ENCODE data around the gene KSR1.

DNA sequence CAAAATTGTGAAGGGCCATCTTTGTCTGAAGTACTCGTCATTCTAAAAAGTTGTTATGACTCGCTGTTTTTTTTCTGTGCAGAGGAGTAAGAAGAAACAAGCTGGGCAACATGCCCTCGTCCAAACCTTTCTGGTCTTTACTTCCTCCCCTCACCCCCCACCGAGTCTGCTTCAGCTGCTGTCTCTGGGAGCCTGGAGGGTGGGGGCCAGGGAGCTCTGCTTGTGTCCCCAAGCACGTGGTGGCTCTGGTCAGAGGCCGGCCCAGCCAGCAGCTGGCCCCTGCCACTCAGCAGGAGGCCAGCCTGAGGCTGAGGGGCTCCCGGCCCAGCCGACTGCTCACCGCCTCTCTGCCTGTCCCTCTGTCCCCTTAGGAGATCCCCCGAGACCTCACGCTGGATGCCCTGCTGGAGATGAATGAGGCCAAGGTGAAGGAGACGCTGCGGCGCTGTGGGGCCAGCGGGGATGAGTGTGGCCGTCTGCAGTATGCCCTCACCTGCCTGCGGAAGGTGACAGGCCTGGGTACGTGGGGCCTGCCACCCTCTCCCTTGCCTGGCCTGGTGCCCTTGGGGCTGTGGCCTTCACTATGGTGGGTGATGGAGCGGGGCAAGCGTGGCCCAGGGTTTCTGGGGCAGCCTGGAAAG lies 121.0 kb downstream of the KSR1 start:
- TF ChIP-seq, protein P1, sequence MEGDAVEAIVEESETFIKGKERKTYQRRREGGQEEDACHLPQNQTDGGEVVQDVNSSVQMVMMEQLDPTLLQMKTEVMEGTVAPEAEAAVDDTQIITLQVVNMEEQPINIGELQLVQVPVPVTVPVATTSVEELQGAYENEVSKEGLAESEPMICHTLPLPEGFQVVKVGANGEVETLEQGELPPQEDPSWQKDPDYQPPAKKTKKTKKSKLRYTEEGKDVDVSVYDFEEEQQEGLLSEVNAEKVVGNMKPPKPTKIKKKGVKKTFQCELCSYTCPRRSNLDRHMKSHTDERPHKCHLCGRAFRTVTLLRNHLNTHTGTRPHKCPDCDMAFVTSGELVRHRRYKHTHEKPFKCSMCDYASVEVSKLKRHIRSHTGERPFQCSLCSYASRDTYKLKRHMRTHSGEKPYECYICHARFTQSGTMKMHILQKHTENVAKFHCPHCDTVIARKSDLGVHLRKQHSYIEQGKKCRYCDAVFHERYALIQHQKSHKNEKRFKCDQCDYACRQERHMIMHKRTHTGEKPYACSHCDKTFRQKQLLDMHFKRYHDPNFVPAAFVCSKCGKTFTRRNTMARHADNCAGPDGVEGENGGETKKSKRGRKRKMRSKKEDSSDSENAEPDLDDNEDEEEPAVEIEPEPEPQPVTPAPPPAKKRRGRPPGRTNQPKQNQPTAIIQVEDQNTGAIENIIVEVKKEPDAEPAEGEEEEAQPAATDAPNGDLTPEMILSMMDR (IDR thresholded peaks at IDR 0.05; ENCODE audit: poor library complexity, severe bottlenecking), result no peak
- TF ChIP-seq RAD21 (conservative IDR thresholded peaks at IDR 0.05) (no peak), POLR2AphosphoS5 (IDR thresholded peaks at IDR 0.05) (no peak), EP300 (conservative IDR thresholded peaks at IDR 0.05; ENCODE audit: poor library complexity, severe bottlenecking) (no peak), EZH2 (IDR thresholded peaks at IDR 0.05; ENCODE audit: borderline replicate concordance, insufficient read depth, low read length, poor library complexity, severe bottlenecking) (no peak)
